ENCODE data around the gene HPCAL4. TPM values are rescaled to one million over a fixed set of nuclear protein-coding genes. Genes with fewer than 3 reads are reported as not detected.

Gene HPCAL4
- polyA plus RNA-seq, 1 donor: 1.8 TPM

- DNase-seq: no peak
These were observed 18.0 kb downstream of the HPCAL4 start for GRCh38 chr1:39673215-39673614.

- DNase-seq: no peak
These were observed 18.7 kb downstream of the HPCAL4 start for GRCh38 chr1:39672551-39672947.

- DNase-seq: peak; percentile 46
These were observed 19.3 kb downstream of the HPCAL4 start, which contains the start of gene NT5C1A for GRCh38 chr1:39671793-39672550. NT5C1A (minus strand) TSS chr1:39672107; CDS start chr1:39672038, 69 bp downstream.

DNA sequence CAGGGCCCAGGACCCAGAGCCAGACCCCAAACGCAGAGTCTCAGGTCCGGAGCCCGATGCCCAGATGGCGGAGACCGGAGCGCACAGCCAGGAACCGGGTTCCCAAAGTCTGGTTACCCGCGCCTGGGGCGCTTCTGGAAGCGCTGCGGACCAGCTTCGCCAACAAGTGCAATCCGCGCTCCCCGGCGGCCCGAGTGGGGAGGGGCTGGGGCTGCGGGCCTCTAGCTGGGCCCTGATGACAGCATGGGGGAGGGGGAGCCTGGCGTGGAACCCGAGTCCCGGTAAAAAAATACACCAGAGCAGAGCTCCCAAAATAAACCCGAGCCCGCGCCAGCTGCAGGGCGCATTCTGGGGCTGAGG lies 19.8 kb downstream of the HPCAL4 start:
- DNase-seq: no peak

DNA sequence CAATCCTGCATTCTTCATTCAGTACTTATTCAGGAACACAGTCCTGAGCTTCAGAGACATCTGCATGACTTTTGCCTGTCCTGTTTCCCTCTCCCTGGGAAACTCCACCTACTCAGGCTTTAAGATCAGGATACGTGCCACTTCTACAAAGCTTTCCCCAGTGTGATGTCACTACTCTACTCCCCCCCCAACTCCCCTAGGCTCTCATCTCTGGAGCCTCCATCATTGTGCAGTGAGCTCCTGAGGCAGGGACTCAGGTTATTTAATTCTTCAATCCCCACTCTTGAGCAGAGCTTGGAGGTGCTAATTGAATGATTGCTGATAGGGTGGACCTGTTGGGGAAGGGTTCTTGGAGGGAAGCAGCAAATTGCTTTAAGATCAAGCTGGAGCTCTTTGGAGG lies 20.5 kb downstream of the HPCAL4 start:
- no peak for DNase-seq

GRCh38 chr1:39668894-39669293 lies 22.3 kb downstream of the HPCAL4 start:
- DNase-seq: no peak

- DNase-seq: no peak
These were observed 23.1 kb downstream of the HPCAL4 start for GRCh38 chr1:39668111-39668510.

DNA sequence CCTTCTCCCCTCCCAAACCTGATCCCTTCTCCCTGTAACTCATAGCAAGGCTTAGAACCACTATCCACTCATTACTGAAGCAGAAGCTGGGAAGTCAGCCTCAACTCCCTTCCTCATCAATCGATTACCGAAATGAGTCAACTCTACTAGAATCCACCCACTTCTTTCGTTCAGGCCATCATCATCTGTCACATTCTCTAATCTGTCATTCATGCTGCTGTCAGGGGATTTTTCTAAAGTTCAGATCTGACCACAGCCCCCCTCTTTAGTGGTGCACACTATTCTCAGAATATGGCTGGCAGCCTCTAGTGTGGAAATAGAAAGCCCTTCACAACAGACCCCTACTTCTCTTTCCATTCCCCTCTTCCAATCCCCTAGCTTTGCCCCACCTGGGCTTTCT lies 24.5 kb downstream of the HPCAL4 start:
- DNase-seq: no peak

DNA sequence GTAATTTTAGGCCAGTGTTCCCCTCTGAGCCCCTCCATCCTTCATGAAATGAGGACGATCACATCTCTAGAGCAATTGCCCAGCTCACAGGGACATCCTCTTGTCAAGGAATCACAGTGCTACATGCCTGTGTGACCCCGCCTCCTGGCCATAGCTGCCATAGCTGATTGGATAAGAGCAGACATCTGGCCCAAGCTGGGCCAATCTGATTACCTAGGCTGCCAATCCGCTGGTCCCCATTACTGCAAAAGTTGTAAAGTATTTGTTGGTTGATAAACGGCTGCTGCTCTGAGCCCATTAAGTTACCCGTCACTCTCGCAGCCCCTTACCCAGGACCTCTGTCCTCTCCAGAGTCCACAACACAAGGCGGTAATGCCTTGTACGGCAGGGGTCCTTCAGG lies 27.7 kb downstream of the HPCAL4 start:
- no peak for DNase-seq

DNA sequence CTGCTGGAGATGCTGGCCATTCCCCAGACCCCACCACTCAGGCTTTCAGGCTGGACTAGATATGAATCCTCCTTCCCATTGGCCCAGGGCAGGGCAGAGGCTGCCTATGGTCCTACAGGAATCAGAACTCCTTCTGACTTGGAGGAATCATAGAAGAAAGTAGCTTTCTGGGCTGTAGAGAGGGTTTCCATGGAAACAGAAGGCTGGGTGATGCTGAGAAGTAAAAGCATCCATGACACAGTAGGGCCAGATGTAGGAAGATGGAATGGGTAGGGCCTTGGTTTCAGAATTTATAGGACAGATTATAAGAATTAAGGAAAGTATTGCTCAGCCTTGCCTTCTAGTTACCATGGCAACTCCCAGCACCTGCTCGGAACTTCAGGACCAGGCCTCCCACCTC lies 28.4 kb downstream of the HPCAL4 start:
- DNase-seq: no peak

DNA sequence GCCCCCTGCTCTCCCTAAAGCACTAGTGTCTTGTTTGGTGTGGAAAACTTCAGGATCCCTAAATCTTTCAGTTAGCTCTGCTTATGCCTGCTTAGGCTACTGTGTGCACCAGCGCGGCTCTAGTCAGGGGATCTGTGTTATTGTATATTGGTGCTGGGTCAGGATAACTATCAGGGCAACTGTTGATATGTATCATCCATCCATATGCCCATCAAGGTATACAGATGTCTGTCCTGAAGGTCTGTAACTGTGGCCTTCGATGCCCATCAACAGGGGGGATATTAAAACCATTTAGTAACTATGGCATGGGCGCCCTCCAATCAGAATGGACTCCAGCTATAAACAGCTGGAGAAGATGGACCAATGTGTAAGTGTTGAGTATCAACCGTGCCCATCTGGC lies 31.7 kb downstream of the HPCAL4 start:
- DNase-seq: no peak

DNA sequence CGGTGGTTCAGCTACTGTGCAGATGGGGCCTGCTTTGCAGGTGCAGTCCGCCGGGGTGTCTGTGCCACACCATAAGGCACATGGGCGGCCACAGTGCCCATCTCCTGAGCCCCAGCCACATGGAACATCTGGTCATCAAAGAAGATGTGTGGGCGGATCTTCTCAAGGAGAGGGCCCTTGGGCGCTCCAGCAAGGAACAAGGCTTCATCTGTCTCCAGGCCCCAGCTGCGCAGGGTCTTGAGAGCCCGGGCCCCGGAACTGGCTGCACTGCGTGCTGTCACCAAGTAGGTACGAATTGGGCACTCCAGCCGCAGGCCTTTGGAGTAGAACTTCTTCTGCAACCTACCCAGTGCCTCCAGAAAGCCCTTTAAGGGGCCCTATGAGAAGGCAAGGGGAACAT lies 32.1 kb downstream of the HPCAL4 start:
- DNase-seq: no peak

DNA sequence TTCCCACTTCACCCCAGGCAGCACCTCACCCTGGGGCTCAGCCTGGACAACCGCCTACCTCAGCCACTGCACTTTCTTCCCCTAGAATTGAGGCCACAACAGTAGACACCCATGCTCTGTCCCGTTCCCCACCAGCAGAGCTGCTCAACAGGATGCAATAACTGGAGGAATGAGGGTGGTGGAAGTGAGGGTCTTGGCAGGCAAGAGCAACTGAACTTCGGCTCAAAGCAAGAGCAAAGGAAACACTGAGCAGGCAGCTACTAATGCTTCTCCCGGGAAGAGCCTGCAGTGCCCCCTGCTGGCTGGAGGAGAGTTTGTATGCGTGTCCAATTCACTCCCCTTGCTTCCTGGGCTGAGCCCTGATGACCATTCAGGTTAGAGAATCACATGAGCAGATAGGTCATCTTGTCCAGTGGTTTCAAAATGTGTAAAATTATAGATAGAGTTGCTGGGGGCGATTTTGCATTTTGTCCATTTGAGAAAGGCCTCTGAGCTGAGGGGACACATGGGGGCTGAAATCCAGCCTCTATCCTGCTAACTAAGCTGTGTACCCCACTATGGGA lies 33.2 kb downstream of the HPCAL4 start:
- no peak for DNase-seq

DNA sequence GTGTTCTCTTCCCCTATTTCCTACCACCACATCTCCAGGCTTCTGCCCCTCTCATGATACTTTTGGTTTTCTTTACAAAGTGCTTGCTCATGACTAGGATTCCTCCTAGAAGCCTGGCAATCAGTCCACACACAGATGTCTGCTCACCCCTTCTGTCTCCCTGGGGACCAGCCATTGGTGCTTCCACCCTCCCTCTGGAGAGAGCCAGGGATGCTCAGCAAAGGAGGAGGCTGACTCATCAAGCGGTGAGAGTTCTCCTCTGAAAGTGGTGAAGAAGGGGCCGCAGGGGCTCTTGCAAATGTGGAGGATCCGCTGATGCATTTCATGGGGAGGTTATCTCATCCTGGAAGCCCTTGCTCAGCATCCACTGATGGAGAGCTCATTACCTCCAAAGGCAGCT lies 33.8 kb downstream of the HPCAL4 start:
- no peak for DNase-seq

GRCh38 chr1:39656391-39656790 lies 34.8 kb downstream of the HPCAL4 start:
- no peak for DNase-seq

GRCh38 chr1:39655578-39656268 lies 35.5 kb downstream of the HPCAL4 start:
- DNase-seq: no peak

DNA sequence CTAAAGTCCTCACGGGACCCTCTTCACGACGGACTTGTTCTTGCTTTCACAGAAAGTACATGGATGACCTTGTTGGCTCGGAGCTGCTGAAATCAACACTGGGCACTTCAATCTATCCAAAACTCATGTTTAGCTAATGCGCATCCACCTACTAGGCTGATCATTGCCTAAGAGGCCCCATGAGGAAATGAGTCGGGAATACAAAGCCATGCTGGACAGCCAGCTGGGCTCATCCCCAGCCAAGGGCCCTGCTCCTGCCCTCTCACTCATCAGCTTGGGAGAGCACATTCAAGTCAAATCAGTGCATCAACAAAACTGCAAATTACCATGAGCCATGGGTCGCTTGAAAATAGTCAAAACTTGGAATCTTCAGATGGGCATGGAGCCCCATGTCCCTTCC lies 36.9 kb downstream of the HPCAL4 start:
- DNase-seq: no peak

DNA sequence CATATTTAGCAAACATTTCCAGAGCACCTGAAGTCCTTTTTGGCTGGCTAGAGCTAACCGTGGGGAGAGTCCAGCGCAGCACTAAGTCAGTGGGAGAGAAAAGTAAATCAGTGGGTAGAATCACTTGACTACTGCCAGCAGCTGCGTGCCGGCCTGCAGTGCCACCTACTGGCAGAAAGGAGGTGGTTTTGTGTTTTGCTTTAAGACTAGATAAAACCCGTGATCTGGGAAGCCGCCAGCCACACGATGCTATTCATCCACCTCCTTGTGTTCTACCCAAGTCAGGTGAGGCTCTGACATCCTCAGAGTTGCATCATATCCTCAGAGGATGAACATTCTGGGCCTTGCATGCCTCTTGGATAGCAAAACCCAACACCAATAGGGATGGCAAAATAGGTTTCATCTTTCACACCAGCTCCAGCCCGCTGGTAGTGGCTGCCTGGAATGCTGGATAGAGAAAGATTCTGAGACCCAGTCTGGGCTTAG lies 37.6 kb downstream of the HPCAL4 start:
- DNase-seq: peak; percentile 83

GRCh38 chr1:39652554-39652953 lies 38.7 kb downstream of the HPCAL4 start:
- no peak for DNase-seq

- no peak for DNase-seq
These were observed 39.1 kb downstream of the HPCAL4 start for GRCh38 chr1:39652105-39652504.

GRCh38 chr1:39650431-39650830 lies 40.8 kb downstream of the HPCAL4 start:
- DNase-seq: no peak

DNA sequence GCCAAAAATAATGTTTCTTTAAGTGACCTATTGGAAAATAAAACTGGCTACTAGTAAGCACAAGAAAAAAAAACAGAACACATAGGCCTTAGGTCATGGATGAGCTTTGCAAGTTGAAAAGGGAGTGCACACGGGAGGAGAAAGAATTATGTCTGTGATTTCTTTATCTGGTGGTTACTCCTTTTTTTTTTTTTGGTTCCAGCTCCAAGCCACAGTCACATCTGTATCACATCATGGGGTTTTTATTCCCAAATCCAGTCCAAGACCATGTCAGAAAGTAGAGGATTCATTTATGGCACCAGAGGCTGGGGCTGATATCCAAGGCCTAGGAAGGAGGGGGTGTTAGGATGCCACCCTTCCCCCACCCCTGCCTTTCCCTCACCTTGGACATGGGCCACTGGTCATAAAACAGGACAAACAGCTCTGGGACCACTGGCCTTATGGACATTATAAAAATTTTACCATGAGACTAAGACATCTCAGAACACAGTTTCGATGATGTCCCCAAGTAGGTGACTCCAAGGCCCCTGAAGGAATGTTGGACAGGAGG lies 41.5 kb downstream of the HPCAL4 start:
- no peak for DNase-seq

DNA sequence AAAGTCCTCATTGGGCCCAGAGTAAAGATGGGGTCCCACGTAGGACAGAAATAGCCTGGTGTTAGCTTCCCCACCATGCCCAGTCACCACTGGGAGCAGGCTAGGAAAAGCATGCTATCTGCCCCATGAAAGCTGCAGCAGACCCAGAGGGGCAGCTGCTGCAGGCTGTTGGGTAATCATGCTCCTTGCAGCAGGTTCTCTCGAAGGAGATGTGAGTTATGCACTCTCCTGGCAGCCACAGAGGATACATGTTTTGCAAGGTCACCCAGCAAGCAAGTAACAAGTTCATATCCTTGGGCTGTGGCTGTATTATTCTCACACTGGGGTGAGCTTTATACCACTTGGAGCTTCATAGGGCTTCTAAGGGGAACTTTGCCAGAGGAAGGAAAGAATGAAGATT lies 42.7 kb downstream of the HPCAL4 start:
- DNase-seq: no peak

GRCh38 chr1:39647247-39647646 lies 44.0 kb downstream of the HPCAL4 start:
- DNase-seq: no peak

Data from hindlimb muscle (tissue), 1 donor.